ENCODE data around the gene CAST. TPM values are rescaled to one million over a fixed set of nuclear protein-coding genes. Genes with fewer than 3 reads are reported as not detected.

The CAST gene
- total RNA-seq, 1 experiment from 2014 or later, result 68.2 TPM

DNA sequence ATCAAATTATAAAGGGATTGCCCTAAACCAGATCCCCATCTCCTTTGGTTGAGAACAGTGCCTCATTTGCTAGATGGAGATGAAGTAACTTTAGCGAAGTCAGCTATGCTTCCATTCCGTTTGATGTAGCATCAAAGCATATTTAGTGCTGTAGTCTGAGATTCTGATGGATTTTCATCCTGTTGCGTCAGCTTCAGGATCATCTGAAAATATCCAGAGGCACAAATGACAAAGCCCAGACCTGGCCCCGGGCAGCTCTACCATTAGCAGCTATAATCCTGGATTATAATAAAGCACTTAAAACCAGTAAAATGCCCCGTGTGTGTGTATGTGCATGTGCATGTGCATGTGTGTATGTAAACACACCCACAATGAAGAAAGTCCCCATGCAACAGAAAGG lies 100.8 kb downstream of the CAST start:
- no peaks in the 10 kb centered on the region for H3K9me2 ChIP-seq (replicated peaks; ENCODE audit: insufficient read depth, low read length)
- no peaks in the 10 kb centered on the region for H4K20me1 ChIP-seq (ENCODE audit: insufficient read depth, low read depth, low read length)
- no peak for DNase-seq
- H3K27me3 ChIP-seq (ENCODE audit: low read length), result no peaks in the 10 kb centered on the region
- no peak overlapping the region for H3K4me3 ChIP-seq (ENCODE audit: low read length)
- H3K27ac ChIP-seq (ENCODE audit: low read length), result no peak overlapping the region
- H3K79me2 ChIP-seq (ENCODE audit: low read length), result no peaks in the 10 kb centered on the region
- H3K36me3 ChIP-seq (ENCODE audit: insufficient read depth, low read length), result peaks cover 18% of the 10 kb centered on the region; the same call in 1 of the 2 replicates
- H3K4me2 ChIP-seq (ENCODE audit: low read depth, low read length, poor library complexity, severe bottlenecking), result no peak overlapping the region
- H3K4me1 ChIP-seq (ENCODE audit: low read length), result no peaks in the 10 kb centered on the region
- H2AFZ ChIP-seq (ENCODE audit: low read length), result no peak overlapping the region
- no peak overlapping the region for H3K9ac ChIP-seq (ENCODE audit: low read length)
- H3K9me3 ChIP-seq (ENCODE audit: low read length), result no peaks in the 10 kb centered on the region

DNA sequence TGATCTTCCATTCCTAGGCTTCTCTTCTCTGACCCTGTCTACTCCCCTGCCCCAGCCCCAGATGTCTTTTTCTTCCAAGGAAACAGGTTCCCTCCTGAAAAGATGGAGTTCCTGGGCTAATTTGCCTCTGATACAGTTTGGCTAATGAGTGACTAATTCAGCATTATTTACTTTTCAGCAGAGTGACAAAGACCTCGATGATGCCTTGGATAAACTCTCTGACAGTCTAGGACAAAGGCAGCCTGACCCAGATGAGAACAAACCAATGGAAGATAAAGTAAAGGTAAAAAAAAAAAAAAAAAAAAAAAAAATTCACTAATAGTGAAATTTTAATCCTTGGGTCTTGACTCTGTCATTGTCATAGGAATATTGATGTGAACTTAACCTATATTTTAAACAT lies 102.9 kb downstream of the CAST start:
- H3K79me2 ChIP-seq (ENCODE audit: low read length), result no peaks in the 10 kb centered on the region
- no peak overlapping the region for H3K9ac ChIP-seq (ENCODE audit: low read length)
- H3K4me1 ChIP-seq (ENCODE audit: low read length), result no peaks in the 10 kb centered on the region
- H4K20me1 ChIP-seq (ENCODE audit: insufficient read depth, low read depth, low read length), result no peaks in the 10 kb centered on the region
- H3K27ac ChIP-seq (ENCODE audit: low read length), result no peak overlapping the region
- H3K36me3 ChIP-seq (ENCODE audit: insufficient read depth, low read length), result peaks cover 31% of the 10 kb centered on the region
- H3K27me3 ChIP-seq (ENCODE audit: low read length), result no peaks in the 10 kb centered on the region
- DNase-seq, result no peak
- H3K9me2 ChIP-seq (replicated peaks; ENCODE audit: insufficient read depth, low read length), result no peaks in the 10 kb centered on the region
- H3K9me3 ChIP-seq (ENCODE audit: low read length), result no peaks in the 10 kb centered on the region
- no peak overlapping the region for H2AFZ ChIP-seq (ENCODE audit: low read length)
- no peak overlapping the region for H3K4me2 ChIP-seq (ENCODE audit: low read depth, low read length, poor library complexity, severe bottlenecking)
- H3K4me3 ChIP-seq (ENCODE audit: low read length), result no peak overlapping the region

DNA sequence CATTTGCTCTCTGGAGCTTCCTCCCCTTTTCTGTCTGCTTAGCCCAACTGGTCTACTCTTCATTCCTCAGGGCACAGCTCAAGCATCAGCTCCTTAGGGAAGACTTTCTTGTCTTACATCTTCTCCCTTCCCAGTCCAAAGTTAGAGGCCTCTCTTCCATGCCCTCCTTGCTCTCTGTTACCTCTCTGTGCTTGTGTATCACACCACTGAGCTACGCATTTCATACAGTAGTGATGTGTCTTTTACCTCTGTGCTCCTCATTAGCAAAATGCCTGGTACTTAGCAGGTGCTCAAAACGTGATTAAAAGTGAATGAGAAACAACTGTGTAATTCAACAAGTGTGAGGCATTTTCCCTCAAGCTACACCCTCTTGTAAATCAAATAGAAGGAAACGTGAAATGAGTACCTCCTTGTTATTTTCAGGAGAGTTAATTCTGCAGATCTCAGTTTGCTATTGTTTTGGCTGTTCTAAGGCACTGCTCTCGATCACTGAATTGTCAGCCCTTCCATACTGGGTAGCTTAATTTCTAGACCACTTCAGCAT lies 106.6 kb downstream of the CAST start:
- no peak overlapping the region for H3K4me3 ChIP-seq (ENCODE audit: low read length)
- H3K9me3 ChIP-seq (ENCODE audit: low read length), result no peaks in the 10 kb centered on the region
- H3K27me3 ChIP-seq (ENCODE audit: low read length), result no peaks in the 10 kb centered on the region
- H3K79me2 ChIP-seq (ENCODE audit: low read length), result no peaks in the 10 kb centered on the region
- no peak overlapping the region for H3K4me2 ChIP-seq (ENCODE audit: low read depth, low read length, poor library complexity, severe bottlenecking)
- H3K9ac ChIP-seq (ENCODE audit: low read length), result no peak overlapping the region
- no peaks in the 10 kb centered on the region for H4K20me1 ChIP-seq (ENCODE audit: insufficient read depth, low read depth, low read length)
- no peaks in the 10 kb centered on the region for H3K4me1 ChIP-seq (ENCODE audit: low read length)
- H2AFZ ChIP-seq (ENCODE audit: low read length), result no peak overlapping the region
- DNase-seq, result no peak
- H3K36me3 ChIP-seq (ENCODE audit: insufficient read depth, low read length), result peaks cover 60% of the 10 kb centered on the region
- H3K27ac ChIP-seq (ENCODE audit: low read length), result no peak overlapping the region
- H3K9me2 ChIP-seq (replicated peaks; ENCODE audit: insufficient read depth, low read length), result no peaks in the 10 kb centered on the region

DNA sequence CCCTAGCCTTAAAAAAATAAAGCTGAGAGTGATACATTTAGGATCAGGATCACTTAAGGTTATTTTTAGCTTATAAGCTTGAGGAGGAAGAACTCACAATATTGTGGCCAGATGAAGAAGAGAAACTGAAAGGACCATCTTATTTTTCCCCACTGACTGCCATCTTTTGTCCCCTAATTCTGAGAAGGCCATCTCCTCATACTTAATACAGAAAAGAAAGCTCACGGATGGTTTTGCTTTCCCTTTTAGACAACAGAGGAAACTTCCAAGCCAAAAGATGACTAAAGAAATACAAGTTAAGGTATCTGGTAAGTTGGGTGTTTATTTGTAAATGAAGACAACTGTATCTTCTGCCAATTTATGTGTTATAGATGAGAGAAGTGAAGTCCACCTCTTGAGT lies 109.2 kb downstream of the CAST start:
- no peak overlapping the region for H3K27ac ChIP-seq (ENCODE audit: low read length)
- peaks cover 71% of the 10 kb centered on the region for H3K36me3 ChIP-seq (ENCODE audit: insufficient read depth, low read length)

DNA sequence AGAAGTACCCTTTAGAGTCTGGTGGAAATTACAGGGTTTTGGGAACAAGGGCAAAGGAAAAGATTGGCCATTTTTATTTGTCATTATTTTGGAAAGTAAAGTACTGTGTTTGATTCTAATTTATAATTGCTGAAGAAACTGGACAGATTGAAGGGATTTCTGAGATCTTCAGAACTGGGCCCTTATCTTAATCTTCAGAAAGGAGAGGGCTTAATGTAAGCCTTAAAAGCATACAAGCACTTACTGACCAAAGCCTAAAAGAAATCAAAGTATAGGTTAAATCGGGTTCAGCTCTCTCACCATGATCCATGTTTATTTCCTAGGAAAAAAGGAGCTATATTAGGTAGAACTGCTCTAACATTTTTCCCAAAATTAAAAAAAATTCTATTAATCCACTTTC lies 109.9 kb downstream of the CAST start:
- Histone ChIP-seq H3K4me3 (ENCODE audit: low read length) (no peak overlapping the region), H4K20me1 (ENCODE audit: insufficient read depth, low read depth, low read length) (no peaks in the 10 kb centered on the region), H3K4me2 (ENCODE audit: low read depth, low read length, poor library complexity, severe bottlenecking) (no peak overlapping the region), H3K79me2 (ENCODE audit: low read length) (no peaks in the 10 kb centered on the region), H3K36me3 (ENCODE audit: insufficient read depth, low read length) (peaks cover 75% of the 10 kb centered on the region), H3K4me1 (ENCODE audit: low read length) (no peaks in the 10 kb centered on the region), H3K9me3 (ENCODE audit: low read length) (no peaks in the 10 kb centered on the region), H3K27me3 (ENCODE audit: low read length) (no peaks in the 10 kb centered on the region), H3K9ac (ENCODE audit: low read length) (no peak overlapping the region), H2AFZ (ENCODE audit: low read length) (no peak overlapping the region), H3K9me2 (replicated peaks; ENCODE audit: insufficient read depth, low read length) (no peaks in the 10 kb centered on the region), H3K27ac (ENCODE audit: low read length) (no peak overlapping the region)
- no peak for DNase-seq

More for the DNA sequence above, 109.2 kb downstream of the CAST start:
- H4K20me1 ChIP-seq (ENCODE audit: insufficient read depth, low read depth, low read length), result no peaks in the 10 kb centered on the region
- no peaks in the 10 kb centered on the region for H3K9me2 ChIP-seq (replicated peaks; ENCODE audit: insufficient read depth, low read length)
- H3K27me3 ChIP-seq (ENCODE audit: low read length), result no peaks in the 10 kb centered on the region
- no peaks in the 10 kb centered on the region for H3K4me1 ChIP-seq (ENCODE audit: low read length)
- no peak for DNase-seq
- H3K9me3 ChIP-seq (ENCODE audit: low read length), result no peaks in the 10 kb centered on the region
- H3K4me2 ChIP-seq (ENCODE audit: low read depth, low read length, poor library complexity, severe bottlenecking), result no peak overlapping the region
- H3K4me3 ChIP-seq (ENCODE audit: low read length), result no peak overlapping the region
- no peaks in the 10 kb centered on the region for H3K79me2 ChIP-seq (ENCODE audit: low read length)
- H3K9ac ChIP-seq (ENCODE audit: low read length), result no peak overlapping the region
- no peak overlapping the region for H2AFZ ChIP-seq (ENCODE audit: low read length)

DNA sequence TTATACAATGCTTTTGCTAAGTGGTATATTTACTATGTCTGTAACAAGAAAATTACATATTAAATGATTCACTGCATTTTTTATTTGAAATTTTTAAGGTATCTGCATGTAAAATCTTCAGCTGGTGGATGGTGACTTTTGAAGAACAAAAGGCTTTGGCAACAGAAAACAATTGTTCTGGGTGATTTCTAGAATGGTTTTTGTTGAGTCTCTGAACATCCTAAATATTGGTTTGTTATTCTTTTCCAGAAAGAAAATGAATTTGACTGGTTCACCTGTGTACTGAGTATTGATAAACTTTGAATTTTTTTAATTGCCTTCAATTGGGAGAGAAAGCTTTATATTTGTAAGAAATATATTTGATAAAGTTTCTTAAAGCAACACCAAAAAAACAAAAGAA lies 110.4 kb downstream of the CAST start:
- Histone ChIP-seq H3K79me2 (ENCODE audit: low read length) (no peaks in the 10 kb centered on the region), H3K9me3 (ENCODE audit: low read length) (no peaks in the 10 kb centered on the region), H3K36me3 (ENCODE audit: insufficient read depth, low read length) (peaks cover 75% of the 10 kb centered on the region), H3K9ac (ENCODE audit: low read length) (no peak overlapping the region), H3K4me3 (ENCODE audit: low read length) (no peak overlapping the region), H4K20me1 (ENCODE audit: insufficient read depth, low read depth, low read length) (no peaks in the 10 kb centered on the region), H3K4me2 (ENCODE audit: low read depth, low read length, poor library complexity, severe bottlenecking) (no peak overlapping the region), H2AFZ (ENCODE audit: low read length) (no peak overlapping the region), H3K4me1 (ENCODE audit: low read length) (no peaks in the 10 kb centered on the region), H3K9me2 (replicated peaks; ENCODE audit: insufficient read depth, low read length) (no peaks in the 10 kb centered on the region), H3K27me3 (ENCODE audit: low read length) (no peaks in the 10 kb centered on the region), H3K27ac (ENCODE audit: low read length) (no peak overlapping the region)
- no peak for DNase-seq

DNA sequence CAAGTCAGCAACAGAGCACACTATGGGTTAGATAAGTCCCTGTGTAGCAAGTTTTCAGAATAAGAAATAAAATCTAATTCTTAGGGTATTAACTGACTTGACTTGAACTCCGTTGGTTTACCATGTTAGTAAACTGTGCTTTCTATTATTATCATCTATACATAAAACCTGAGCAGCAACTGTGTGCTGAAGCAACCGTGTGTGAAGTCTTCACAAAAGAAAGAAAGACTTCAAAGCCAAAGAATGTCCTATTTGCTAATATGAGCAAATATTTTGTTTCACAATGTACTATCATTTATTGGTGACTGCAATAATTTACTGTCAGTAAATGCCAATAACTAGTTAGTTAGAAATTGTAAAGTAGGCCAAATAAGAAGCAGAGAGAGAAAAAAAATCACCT lies 112.9 kb downstream of the CAST start:
- no peak overlapping the region for H3K4me2 ChIP-seq (ENCODE audit: low read depth, low read length, poor library complexity, severe bottlenecking)
- H4K20me1 ChIP-seq (ENCODE audit: insufficient read depth, low read depth, low read length), result no peaks in the 10 kb centered on the region

DNA sequence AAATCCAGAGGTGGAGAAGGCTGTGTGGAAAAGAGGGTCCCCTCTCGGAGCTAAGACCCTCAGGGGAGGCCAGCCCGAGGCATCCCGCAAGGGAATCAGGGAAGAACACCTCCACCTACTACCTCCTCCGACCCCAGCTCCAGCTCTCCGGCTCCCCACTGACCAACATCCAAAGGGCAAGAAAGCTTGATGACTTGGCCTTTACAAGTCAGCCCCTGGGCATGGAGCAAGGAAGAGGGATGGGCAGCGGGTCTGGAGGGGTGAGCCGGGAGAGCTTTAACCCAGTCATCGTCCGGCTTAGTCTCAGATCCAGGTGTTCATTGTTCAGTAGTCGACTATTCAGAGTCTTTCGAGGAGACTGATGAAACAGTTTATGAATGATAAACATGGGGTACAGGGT lies 113.5 kb downstream of the CAST start:
- H2AFZ ChIP-seq (ENCODE audit: low read length), result no peak overlapping the region
- DNase-seq, result no peak
- H3K4me3 ChIP-seq (ENCODE audit: low read length), result no peak overlapping the region
- H3K27ac ChIP-seq (ENCODE audit: low read length), result no peak overlapping the region
- no peaks in the 10 kb centered on the region for H3K4me1 ChIP-seq (ENCODE audit: low read length)
- H3K9me3 ChIP-seq (ENCODE audit: low read length), result no peaks in the 10 kb centered on the region
- H3K9me2 ChIP-seq (replicated peaks; ENCODE audit: insufficient read depth, low read length), result no peaks in the 10 kb centered on the region
- no peak overlapping the region for H3K9ac ChIP-seq (ENCODE audit: low read length)
- H3K4me2 ChIP-seq (ENCODE audit: low read depth, low read length, poor library complexity, severe bottlenecking), result no peak overlapping the region
- peaks cover 81% of the 10 kb centered on the region for H3K36me3 ChIP-seq (ENCODE audit: insufficient read depth, low read length)
- H4K20me1 ChIP-seq (ENCODE audit: insufficient read depth, low read depth, low read length), result no peaks in the 10 kb centered on the region
- H3K79me2 ChIP-seq (ENCODE audit: low read length), result no peaks in the 10 kb centered on the region
- H3K27me3 ChIP-seq (ENCODE audit: low read length), result no peaks in the 10 kb centered on the region

More for the DNA sequence above, 112.9 kb downstream of the CAST start:
- Histone ChIP-seq H3K9me2 (replicated peaks; ENCODE audit: insufficient read depth, low read length) (no peaks in the 10 kb centered on the region), H3K4me1 (ENCODE audit: low read length) (no peaks in the 10 kb centered on the region), H3K27ac (ENCODE audit: low read length) (no peak overlapping the region), H3K36me3 (ENCODE audit: insufficient read depth, low read length) (peaks cover 83% of the 10 kb centered on the region), H3K79me2 (ENCODE audit: low read length) (no peaks in the 10 kb centered on the region), H3K9ac (ENCODE audit: low read length) (no peak overlapping the region), H3K27me3 (ENCODE audit: low read length) (no peaks in the 10 kb centered on the region), H2AFZ (ENCODE audit: low read length) (no peak overlapping the region), H3K9me3 (ENCODE audit: low read length) (no peaks in the 10 kb centered on the region), H3K4me3 (ENCODE audit: low read length) (no peak overlapping the region)
- no peak for DNase-seq

DNA sequence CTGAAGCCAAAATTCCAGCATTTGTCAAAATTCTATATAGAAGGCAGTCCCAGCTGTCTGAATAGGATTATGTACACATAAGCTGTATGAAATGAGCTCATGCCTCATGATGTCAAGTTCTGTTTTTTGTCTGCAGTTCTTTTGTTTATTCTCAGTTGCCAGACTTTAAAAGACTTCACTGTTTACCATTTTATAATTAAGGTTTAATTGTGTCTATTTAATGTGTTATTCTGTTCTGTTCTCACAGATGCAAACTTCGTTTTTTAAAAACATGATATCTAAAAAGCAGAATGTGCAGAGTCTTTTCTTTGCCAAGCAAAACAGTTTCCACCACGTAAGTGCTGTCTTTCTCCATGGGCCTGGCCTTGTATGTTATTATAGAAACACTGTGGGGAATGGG lies 114.4 kb downstream of the CAST start:
- H3K9me3 ChIP-seq (ENCODE audit: low read length), result no peaks in the 10 kb centered on the region
- H3K4me3 ChIP-seq (ENCODE audit: low read length), result no peak overlapping the region
- no peak overlapping the region for H2AFZ ChIP-seq (ENCODE audit: low read length)
- H3K9ac ChIP-seq (ENCODE audit: low read length), result no peak overlapping the region
- peaks cover 75% of the 10 kb centered on the region for H3K36me3 ChIP-seq (ENCODE audit: insufficient read depth, low read length)
- H3K4me1 ChIP-seq (ENCODE audit: low read length), result no peaks in the 10 kb centered on the region
- H3K27me3 ChIP-seq (ENCODE audit: low read length), result no peaks in the 10 kb centered on the region
- H4K20me1 ChIP-seq (ENCODE audit: insufficient read depth, low read depth, low read length), result no peaks in the 10 kb centered on the region
- no peaks in the 10 kb centered on the region for H3K79me2 ChIP-seq (ENCODE audit: low read length)
- no peak overlapping the region for H3K4me2 ChIP-seq (ENCODE audit: low read depth, low read length, poor library complexity, severe bottlenecking)
- no peak overlapping the region for H3K27ac ChIP-seq (ENCODE audit: low read length)
- no peak for DNase-seq
- H3K9me2 ChIP-seq (replicated peaks; ENCODE audit: insufficient read depth, low read length), result no peaks in the 10 kb centered on the region

All from Karpas-422 (cell line).